IMR-90 (cell line): ENCODE data around the gene LAMB1. TPM values are rescaled to one million over a fixed set of nuclear protein-coding genes. Genes with fewer than 3 reads are reported as not detected.

ENCODE experiments used
- ATAC-seq: fragments of 200-7000 bp; cut with Tn5 transposase; 2 replicates; pipeline ENCODE4 v1.9.1; 2020; ENCODE audit warnings: low read depth, mild to moderate bottlenecking, moderate library complexity
- BruUV-seq: library from RNA; stranded (reverse); fragments of 400-500 nt; replicated peaks from 2 replicates; lab custom pipeline; 2021; lab: Mats Ljungman, UMichigan
- CTCF ChIA-PET: fragments of 300-600 bp; formaldehyde crosslinking; extraction: SDS; loops from one replicate; lab custom pipeline; 2021; ENCODE audit warnings: antibody characterized with exemption; lab: Yijun Ruan, JAX
- POLR2A ChIA-PET: fragments of 300-600 bp; sonication (Branson Sonifier 250); formaldehyde crosslinking; loops from one replicate; lab custom pipeline; 2022; ENCODE audit warnings: antibody characterized with exemption; ENCODE audit not compliant: unreplicated experiment; lab: Charles Lee
- DNase-seq: peaks from one replicate; pipeline ENCODE4 v3.0.0; 2013
- H2AFZ ChIP-seq: replicated peaks from 2 replicates; pipeline ENCODE3; 2013; ENCODE audit warnings: low read length, mild to moderate bottlenecking; ENCODE audit not compliant: poor library complexity
- H2AK5ac ChIP-seq: 2 replicates; pipeline ENCODE4 v1.6.1; 2013; ENCODE audit warnings: low read depth, low read length, inconsistent platforms
- H2AK9ac ChIP-seq: replicated peaks from 2 replicates; pipeline ENCODE3; 2013; ENCODE audit warnings: mild to moderate bottlenecking, low read depth, low read length, moderate library complexity; ENCODE audit not compliant: poor library complexity
- H2BK120ac ChIP-seq: 2 replicates; pipeline ENCODE4 v1.6.1; 2013; ENCODE audit warnings: low read depth, low read length, inconsistent platforms
- H2BK15ac ChIP-seq: 3 replicates; pipeline ENCODE4 v1.6.1; 2013; ENCODE audit warnings: low read depth, low read length, inconsistent platforms
- H2BK20ac ChIP-seq: 2 replicates; pipeline ENCODE4 v1.6.1; 2013; ENCODE audit warnings: low read depth, mild to moderate bottlenecking, inconsistent platforms, low read length, moderate library complexity
- H2BK5ac ChIP-seq: 2 replicates; pipeline ENCODE4 v1.6.1; 2013; ENCODE audit warnings: mild to moderate bottlenecking, low read depth, low read length, inconsistent platforms; ENCODE audit not compliant: poor library complexity, severe bottlenecking
- H3K14ac ChIP-seq: replicated peaks from 2 replicates; pipeline ENCODE4 v1.6.1; 2013; ENCODE audit warnings: low read depth, low read length, inconsistent platforms
- H3K18ac ChIP-seq: 2 replicates; pipeline ENCODE4 v1.6.1; 2013; ENCODE audit warnings: low read depth, low read length, control low read depth
- H3K23ac ChIP-seq: 2 replicates; pipeline ENCODE4 v1.6.1; 2013; ENCODE audit warnings: low read depth, low read length, inconsistent platforms
- H3K27ac ChIP-seq: 2 replicates; pipeline ENCODE4 v1.5.1; 2013; ENCODE audit warnings: mild to moderate bottlenecking, control low read depth, low read length; ENCODE audit not compliant: insufficient read depth
- H3K27me3 ChIP-seq: 2 replicates; pipeline ENCODE4 v1.6.1; 2013; ENCODE audit warnings: low read length; ENCODE audit not compliant: control insufficient read depth, insufficient read depth
- H3K36me3 ChIP-seq: 2 replicates; pipeline ENCODE4 v1.6.1; 2013; ENCODE audit warnings: low read length, mixed read lengths; ENCODE audit not compliant: control insufficient read depth, insufficient read depth
- H3K4ac ChIP-seq: 2 replicates; pipeline ENCODE4 v1.6.1; 2013; ENCODE audit warnings: low read depth, low read length, inconsistent platforms
- H3K4me1 ChIP-seq: 2 replicates; pipeline ENCODE4 v1.6.1; 2013; ENCODE audit warnings: low read length, mixed read lengths; ENCODE audit not compliant: control insufficient read depth, insufficient read depth
- H3K4me2 ChIP-seq: 2 replicates; pipeline ENCODE4 v1.6.1; 2013; ENCODE audit warnings: low read depth, mild to moderate bottlenecking, control low read depth, low read length, moderate library complexity
- H3K4me3 ChIP-seq: 2 replicates; pipeline ENCODE4 v1.5.1; 2013; ENCODE audit warnings: low read depth, mild to moderate bottlenecking, control low read depth, low read length, moderate library complexity; ENCODE audit not compliant: insufficient read depth
- H3K56ac ChIP-seq: 2 replicates; pipeline ENCODE4 v1.6.1; 2013; ENCODE audit warnings: low read length, inconsistent platforms; ENCODE audit not compliant: insufficient read depth; ENCODE audit errors: extremely low read depth
- H3K79me1 ChIP-seq, 2 experiments: 2 replicates each; pipeline ENCODE4 v1.6.1; 2013; ENCODE audit warnings: low read length in 2 of 2, inconsistent platforms in 1 of 2, low read depth in 1 of 2
- H3K9ac ChIP-seq: 2 replicates; pipeline ENCODE4 v1.6.1; 2013; ENCODE audit warnings: low read depth, low read length, control low read depth
- H3K9me1 ChIP-seq: 2 replicates; pipeline ENCODE4 v1.6.1; 2013; ENCODE audit warnings: low read length, inconsistent platforms; ENCODE audit not compliant: insufficient read depth
- H3K9me3 ChIP-seq: 2 replicates; pipeline ENCODE4 v1.6.1; 2013; ENCODE audit warnings: low read length; ENCODE audit not compliant: control insufficient read depth, insufficient read depth
- H4K20me1 ChIP-seq: 2 replicates; pipeline ENCODE4 v1.6.1; 2013; ENCODE audit warnings: low read length, inconsistent platforms; ENCODE audit not compliant: insufficient read depth
- H4K5ac ChIP-seq: 2 replicates; pipeline ENCODE4 v1.6.1; 2013; ENCODE audit warnings: mild to moderate bottlenecking, low read depth, low read length, control low read depth
- H4K8ac ChIP-seq, 2 experiments: 2 replicates each; pipeline ENCODE4 v1.6.1; 2013; ENCODE audit warnings: low read depth in 2 of 2, low read length in 2 of 2, control low read depth in 1 of 2, inconsistent platforms in 1 of 2
- H4K91ac ChIP-seq: 2 replicates; pipeline ENCODE4 v1.6.1; 2013; ENCODE audit warnings: low read depth, low read length, inconsistent platforms; ENCODE audit not compliant: insufficient read depth
- CEBPB ChIP-seq: IDR thresholded peaks from 2 replicates; pipeline ENCODE4 v1.6.1; 2012; ENCODE audit warnings: low read depth, low read length, improper control_type of control experiment
- CHD1 ChIP-seq: IDR thresholded peaks from 2 replicates; pipeline ENCODE4 v1.6.1; 2012; ENCODE audit warnings: low read depth, low read length, improper control_type of control experiment
- MXI1 ChIP-seq: IDR thresholded peaks from 2 replicates; pipeline ENCODE4 v1.6.1; 2012; ENCODE audit warnings: low read depth, mild to moderate bottlenecking, low read length, moderate library complexity, borderline replicate concordance
- WGBS, 2 experiments: methylation state at CpG; one replicate each; pipeline versions ENCODE4 v1.1.5 to v1.1.7; 2013; ENCODE audit warnings: missing lambda C conversion rate in 2 of 2; ENCODE audit not compliant: insufficient read length in 1 of 2; ENCODE audit errors: extremely low coverage in 2 of 2; 5-methylcytosine and 5-hydroxymethylcytosine counted together
- dilution Hi-C: fragments of 300-500 bp; cut with HindIII; formaldehyde crosslinking; loops from one replicate; pipeline ENCODE4 v1.14.3; 2018; ENCODE audit warnings: low sequenced_read_pairs; ENCODE audit not compliant: unreplicated experiment
- in situ Hi-C: fragments of 300-500 bp; cut with MboI; formaldehyde crosslinking; loops from 3 replicates; pipeline ENCODE4 v1.14.3; 2019; ENCODE audit warnings: low sequenced_read_pairs, inconsistent platforms, mixed read lengths
- intact Hi-C: fragments of 100-400 bp; cut with micrococcal nuclease; formaldehyde crosslinking; loops from 2 replicates; pipeline ENCODE4 v1.10.0; 2022
- polyA plus RNA-seq, 3 experiments: library from polyadenylated mRNA; depleted of rRNA; stranded (reverse); fragments of >200 nt; gene quantifications; 2 replicates each; pipeline ENCODE4 v1.2.3, GENCODE V29; 2012; ENCODE audit warnings: low replicate concordance in 1 of 3
- total RNA-seq: library from RNA; depleted of rRNA; stranded (reverse); fragments of >200 nt; gene quantifications from 2 replicates; pipeline ENCODE4 v1.2.3, GENCODE V29; 2012
- TF ChIP-seq, protein P1 (sequence below): conservative IDR thresholded peaks from 2 replicates; pipeline ENCODE4 v1.5.1; 2012; ENCODE audit warnings: mild to moderate bottlenecking, low read depth, low read length, improper control_type of control experiment

The LAMB1 gene
- total and polyA plus RNA-seq, 2 of the 4 experiments (the other 2 are of a cell fraction) = 114 to 117 TPM

DNA sequence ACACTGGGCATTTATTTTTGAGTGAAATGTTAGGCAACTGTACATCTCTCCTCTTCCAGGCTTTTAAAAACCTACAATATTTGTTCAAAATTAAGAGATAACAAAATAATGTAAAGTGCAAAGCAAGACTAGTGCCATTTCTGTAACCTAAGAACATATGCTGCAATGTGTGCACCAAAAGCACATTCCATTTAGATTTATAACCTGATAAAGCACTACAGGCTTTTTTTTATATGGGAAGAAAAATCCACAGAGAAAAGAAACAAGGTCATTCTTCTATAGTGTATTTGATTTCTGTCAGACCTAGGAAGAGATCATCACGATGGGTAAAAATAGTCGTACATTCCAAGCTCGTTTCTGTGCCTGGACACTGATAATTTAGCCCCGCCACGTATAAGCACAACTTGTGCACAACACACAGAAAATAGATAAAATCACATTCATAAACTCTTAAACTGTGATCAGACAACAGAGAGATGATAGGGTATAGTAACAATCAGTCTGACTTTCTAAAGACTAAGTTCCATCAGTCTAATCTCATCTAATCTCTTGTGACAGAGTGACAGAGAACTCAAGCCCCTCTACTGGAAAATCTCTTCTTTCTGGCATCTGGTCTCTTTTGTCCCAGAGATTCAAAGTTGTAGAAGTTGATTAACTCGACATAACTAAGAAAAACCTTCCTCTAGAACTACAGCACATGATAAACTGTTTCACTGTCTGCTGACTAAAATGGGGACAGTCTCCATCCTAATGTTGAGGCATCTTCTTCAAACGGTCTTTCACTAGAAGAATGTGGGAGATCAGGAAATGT, 6.7 kb downstream of the LAMB1 start:
- H2BK15ac ChIP-seq = peak overlapping the region; percentile 72; the same call in 1 of the 3 replicates
- peak overlapping the region; percentile 66 for H3K4me2 ChIP-seq
- DNase-seq (peak; percentile 71), ATAC-seq (peak; percentile 16)
- H3K14ac ChIP-seq = peak overlapping the region; percentile 14; the same call in 1 of the 2 replicates
- H2AK5ac ChIP-seq = peak overlapping the region; percentile 61; the same call in 1 of the 2 replicates
- H2BK120ac ChIP-seq = peak overlapping the region; percentile 23; the same call in 1 of the 2 replicates
- H4K20me1 ChIP-seq = peaks cover 28% of the 10 kb centered on the region
- peak overlapping the region; percentile 67 for H2BK5ac ChIP-seq
- H4K91ac ChIP-seq = no peak overlapping the region; the same call in 1 of the 2 replicates
- intact Hi-C loops = no loop called here
- H3K18ac ChIP-seq = peak overlapping the region; percentile 81
- BruUV-seq = no TSS peak
- peak overlapping the region; percentile 65; the same call in 1 of the 2 replicates for H3K9ac ChIP-seq
- no peak overlapping the region for H2AK9ac ChIP-seq
- peak overlapping the region; percentile 44 for H3K23ac ChIP-seq
- H3K27me3 ChIP-seq = no peaks in the 10 kb centered on the region
- no peak overlapping the region for H2AFZ ChIP-seq
- H3K27ac ChIP-seq = peak overlapping the region; percentile 84; the same call in 1 of the 2 replicates
- no peaks in the 10 kb centered on the region for H3K9me3 ChIP-seq
- WGBS, 2 experiments = 50% methylated on average over 1 of the region's 7 CpGs; no CpG with 5 or more reads in 1 of the 2 experiments
- H3K4me3 ChIP-seq = no peak overlapping the region
- ChIA-PET POLR2A (interaction anchor here (0.6 to 1.4 kb wide), 2 partner anchors 14 to 150 kb away, joined by 4 to 5 read pairs; no protein-coding TSS in a partner anchor), CTCF (interaction anchor here (0.7 kb wide), 1 partner anchor 62 kb away, joined by 3 read pairs; no protein-coding TSS in a partner anchor)
- dilution Hi-C loops = no loop called here
- peak overlapping the region; percentile 30; the same call in 1 of the 2 replicates for H2BK20ac ChIP-seq
- peak overlapping the region; percentile 18; the same call in 1 of the 2 replicates for H4K5ac ChIP-seq
- in situ Hi-C loops = no loop called here
- peaks cover 51% of the 10 kb centered on the region for H3K36me3 ChIP-seq
- peak overlapping the region; percentile 10 to 13; a peak in 3 of 4 replicates for H4K8ac ChIP-seq
- H3K9me1 ChIP-seq = peaks cover 15% of the 10 kb centered on the region
- TF ChIP-seq, protein P1, sequence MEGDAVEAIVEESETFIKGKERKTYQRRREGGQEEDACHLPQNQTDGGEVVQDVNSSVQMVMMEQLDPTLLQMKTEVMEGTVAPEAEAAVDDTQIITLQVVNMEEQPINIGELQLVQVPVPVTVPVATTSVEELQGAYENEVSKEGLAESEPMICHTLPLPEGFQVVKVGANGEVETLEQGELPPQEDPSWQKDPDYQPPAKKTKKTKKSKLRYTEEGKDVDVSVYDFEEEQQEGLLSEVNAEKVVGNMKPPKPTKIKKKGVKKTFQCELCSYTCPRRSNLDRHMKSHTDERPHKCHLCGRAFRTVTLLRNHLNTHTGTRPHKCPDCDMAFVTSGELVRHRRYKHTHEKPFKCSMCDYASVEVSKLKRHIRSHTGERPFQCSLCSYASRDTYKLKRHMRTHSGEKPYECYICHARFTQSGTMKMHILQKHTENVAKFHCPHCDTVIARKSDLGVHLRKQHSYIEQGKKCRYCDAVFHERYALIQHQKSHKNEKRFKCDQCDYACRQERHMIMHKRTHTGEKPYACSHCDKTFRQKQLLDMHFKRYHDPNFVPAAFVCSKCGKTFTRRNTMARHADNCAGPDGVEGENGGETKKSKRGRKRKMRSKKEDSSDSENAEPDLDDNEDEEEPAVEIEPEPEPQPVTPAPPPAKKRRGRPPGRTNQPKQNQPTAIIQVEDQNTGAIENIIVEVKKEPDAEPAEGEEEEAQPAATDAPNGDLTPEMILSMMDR = no peak
- TF ChIP-seq CHD1 = no peak
- no peak for TF ChIP-seq MXI1
- peak; percentile 67; the same call in 1 of the 2 replicates for TF ChIP-seq CEBPB
- peak overlapping the region; percentile 11; the same call in 1 of the 2 replicates for H3K56ac ChIP-seq
- H3K4ac ChIP-seq = peak overlapping the region; percentile 6; the same call in 1 of the 2 replicates
- H3K79me1 ChIP-seq = peaks cover 15 to 53% of the 10 kb centered on the region in 2 experiments
- peaks cover 26% of the 10 kb centered on the region for H3K4me1 ChIP-seq
